ENCODE measurements around the gene SLC41A2. TPM values are rescaled to one million over a fixed set of nuclear protein-coding genes. Genes with fewer than 3 reads are reported as not detected.

Gene SLC41A2
- total RNA-seq, 1 experiment from 2014 or later, result 14.8 TPM

GRCh38 chr12:104960464-104960863 is 2.4 kb upstream of the SLC41A2 start:
- no peaks in the 10 kb centered on the region for H3K27me3 ChIP-seq (ENCODE audit: insufficient read depth, low read depth)
- H3K9me3 ChIP-seq (ENCODE audit: insufficient read depth, low read depth), result no peaks in the 10 kb centered on the region
- H3K4me1 ChIP-seq (replicated peaks; ENCODE audit: insufficient read depth), result peaks cover 25% of the 10 kb centered on the region
- no peak overlapping the region for H3K27ac ChIP-seq
- no peaks in the 10 kb centered on the region for H3K9me2 ChIP-seq (ENCODE audit: insufficient read depth)
- peak overlapping the region; percentile 75; the same call in 1 of the 2 replicates for H3K4me2 ChIP-seq
- H3F3A ChIP-seq (ENCODE audit: insufficient read depth, low read depth), result peaks cover 16% of the 10 kb centered on the region; the same call in 1 of the 2 replicates
- ChIA-PET CTCF (no interaction called here), POLR2A (ENCODE audit: unreplicated experiment) (no interaction called here)
- H3K36me3 ChIP-seq (ENCODE audit: low read depth), result no peaks in the 10 kb centered on the region
- TF ChIP-seq EZH2 (IDR thresholded peaks at IDR 0.05; ENCODE audit: low read depth) (no peak), CTCF (conservative IDR thresholded peaks at IDR 0.05) (no peak)
- BruUV-seq (replicated peaks), result no TSS peak
- no peak overlapping the region for H2AFZ ChIP-seq
- DNase-seq, result no peak
- H4K20me1 ChIP-seq (ENCODE audit: insufficient read depth), result no peaks in the 10 kb centered on the region
- peaks cover 6% of the 10 kb centered on the region; the same call in 1 of the 2 replicates for H3K79me2 ChIP-seq (ENCODE audit: low read depth)
- intact Hi-C loops (cut with micrococcal nuclease; ENCODE audit: unreplicated experiment), result no loop called here
- no peak overlapping the region for H3K4me3 ChIP-seq

GRCh38 chr12:104959335-104959841 is 1.3 kb upstream of the SLC41A2 start:
- intact Hi-C loops (cut with micrococcal nuclease; ENCODE audit: unreplicated experiment), result loop anchor here (1.0 to 10.0 kb wide), 5 partner anchors 27 to 605 kb away; partner anchors contain the start of gene NOPCHAP1
- no peaks in the 10 kb centered on the region for H4K20me1 ChIP-seq (ENCODE audit: insufficient read depth)
- H3K9me3 ChIP-seq (ENCODE audit: insufficient read depth, low read depth), result no peaks in the 10 kb centered on the region
- TF ChIP-seq EZH2 (IDR thresholded peaks at IDR 0.05; ENCODE audit: low read depth), result no peak
- no peak for TF ChIP-seq CTCF (conservative IDR thresholded peaks at IDR 0.05)
- ChIA-PET POLR2A (ENCODE audit: unreplicated experiment) (interaction anchor here (0.5 to 0.6 kb wide), 4 partner anchors 371 to 691 kb away, joined by 3 to 22 read pairs (median 4); no protein-coding TSS in a partner anchor), CTCF (no interaction called here)
- H3F3A ChIP-seq (ENCODE audit: insufficient read depth, low read depth), result peaks cover 16% of the 10 kb centered on the region; the same call in 1 of the 2 replicates
- H3K4me2 ChIP-seq, result peak overlapping the region; percentile 75
- no peaks in the 10 kb centered on the region for H3K36me3 ChIP-seq (ENCODE audit: low read depth)
- peak overlapping the region; percentile 51 for H3K27ac ChIP-seq
- H3K27me3 ChIP-seq (ENCODE audit: insufficient read depth, low read depth), result no peaks in the 10 kb centered on the region
- peaks cover 25% of the 10 kb centered on the region for H3K4me1 ChIP-seq (replicated peaks; ENCODE audit: insufficient read depth)
- peak overlapping the region; percentile 80 for H3K4me3 ChIP-seq
- peak in 1 of 2 experiments; percentile 55 for DNase-seq
- H3K9me2 ChIP-seq (ENCODE audit: insufficient read depth), result no peaks in the 10 kb centered on the region
- H2AFZ ChIP-seq, result peak overlapping the region; percentile 79; the same call in 1 of the 2 replicates
- peaks cover 6% of the 10 kb centered on the region; the same call in 1 of the 2 replicates for H3K79me2 ChIP-seq (ENCODE audit: low read depth)
- BruUV-seq (replicated peaks), result no TSS peak

GRCh38 chr12:104958805-104959334 is 780 bp upstream of the SLC41A2 start:
- peaks cover 16% of the 10 kb centered on the region; the same call in 1 of the 2 replicates for H3F3A ChIP-seq (ENCODE audit: insufficient read depth, low read depth)
- H3K4me3 ChIP-seq, result peak overlapping the region; percentile 80
- DNase-seq, result peak in 1 of 2 experiments; percentile 27
- CTCF ChIA-PET, result no interaction called here
- H3K4me1 ChIP-seq (replicated peaks; ENCODE audit: insufficient read depth), result peaks cover 25% of the 10 kb centered on the region
- H3K9me2 ChIP-seq (ENCODE audit: insufficient read depth), result no peaks in the 10 kb centered on the region
- H3K27me3 ChIP-seq (ENCODE audit: insufficient read depth, low read depth), result no peaks in the 10 kb centered on the region
- TF ChIP-seq CTCF (conservative IDR thresholded peaks at IDR 0.05), result 0 out of 2 replicates have a peak, but pooled peaks have one; percentile 34
- no peak for TF ChIP-seq EZH2 (IDR thresholded peaks at IDR 0.05; ENCODE audit: low read depth)
- no peaks in the 10 kb centered on the region for H4K20me1 ChIP-seq (ENCODE audit: insufficient read depth)
- peaks cover 6% of the 10 kb centered on the region; the same call in 1 of the 2 replicates for H3K79me2 ChIP-seq (ENCODE audit: low read depth)
- peak overlapping the region; percentile 51 for H3K27ac ChIP-seq
- intact Hi-C loops (cut with micrococcal nuclease; ENCODE audit: unreplicated experiment), result loop anchor here (1.0 to 10.0 kb wide), 5 partner anchors 27 to 604 kb away; partner anchors contain the start of gene NOPCHAP1
- H3K4me2 ChIP-seq, result peak overlapping the region; percentile 75
- H2AFZ ChIP-seq, result peak overlapping the region; percentile 79
- POLR2A ChIA-PET (ENCODE audit: unreplicated experiment), result interaction anchor here (0.5 to 0.7 kb wide), 2 partner anchors 79 to 621 kb away, joined by 3 to 7 read pairs; no protein-coding TSS in a partner anchor
- H3K9me3 ChIP-seq (ENCODE audit: insufficient read depth, low read depth), result no peaks in the 10 kb centered on the region
- no TSS peak for BruUV-seq (replicated peaks)
- H3K36me3 ChIP-seq (ENCODE audit: low read depth), result no peaks in the 10 kb centered on the region
